ENCODE results near the gene TSPAN18.

DNA sequence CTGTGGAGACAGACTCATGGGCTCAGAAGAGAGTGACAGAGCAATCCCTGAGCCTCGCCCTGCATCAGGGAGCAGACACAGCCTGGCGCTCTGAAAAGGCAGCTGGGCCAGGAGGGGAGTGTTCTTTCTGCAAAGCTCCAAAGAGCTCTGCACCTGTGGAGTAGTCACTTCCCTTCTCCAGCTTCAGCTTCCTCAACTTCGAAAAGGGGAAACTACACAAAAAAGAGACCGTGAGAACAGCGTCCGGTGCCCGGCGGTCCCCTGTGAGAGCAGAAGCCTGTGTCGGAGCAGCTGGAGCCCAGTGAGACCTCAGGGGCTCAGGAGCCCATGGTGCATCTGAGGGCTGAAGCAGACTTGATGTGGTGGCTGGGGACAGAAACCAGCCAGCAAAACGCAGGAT, 188.9 kb downstream of the TSPAN18 start:
- TF ChIP-seq CTCF (IDR thresholded peaks at IDR 0.05; ENCODE audit: low read depth, low read length, poor library complexity, severe bottlenecking) (no peak), EZH2phosphoT487 (IDR thresholded peaks at IDR 0.05; ENCODE audit: borderline replicate concordance, low read length) (no peak)

Data from DOHH2 (cell line).